D721Med (cell line): ENCODE measurements around the gene PPP1CC.
A peak's percentile ranks its signal among the peaks of the same experiment; 100 is the strongest.
"Not testable (repeated sequence)": the region's sequence is repeated elsewhere in the genome, so short reads cannot be mapped to it uniquely, and the experiment has no call there.

Experiments
- DNase-seq: peaks from one replicate; pipeline ENCODE4 v3.0.0; 2011; ENCODE audit warnings: low spot score; ENCODE audit not compliant: insufficient read length
- FAIRE-seq: peaks from 2 replicates; lab custom pipeline; 2011; peaks lifted over from hg19 to GRCh38; lab: Jason Lieb, UNC
- CTCF ChIP-seq: IDR thresholded peaks from 2 replicates; pipeline ENCODE4 v1.5.1; 2012; ENCODE audit warnings: mild to moderate bottlenecking, control low read depth; ENCODE audit not compliant: insufficient read depth; ENCODE audit errors: missing control alignments

Gene PPP1CC

GRCh38 chr12:110725267-110725666, 17.4 kb downstream of the PPP1CC start:
- no peak for FAIRE-seq
- no peak for TF ChIP-seq CTCF
- no peak for DNase-seq

GRCh38 chr12:110722892-110723291, 19.8 kb downstream of the PPP1CC start:
- DNase-seq: not testable (repeated sequence)
- FAIRE-seq: peak; percentile 21

GRCh38 chr12:110721570-110721969, 21.1 kb downstream of the PPP1CC start:
- FAIRE-seq: no peak
- no peak for TF ChIP-seq CTCF
- DNase-seq: no peak

- FAIRE-seq (no peak), DNase-seq (no peak)
- no peak for TF ChIP-seq CTCF
These were observed 22.2 kb downstream of the PPP1CC start for GRCh38 chr12:110720516-110720915.

- DNase-seq (no peak), FAIRE-seq (no peak)
- TF ChIP-seq CTCF: no peak
These were observed 24.3 kb downstream of the PPP1CC start for GRCh38 chr12:110718222-110718908.

GRCh38 chr12:110717037-110717436, 25.7 kb downstream of the PPP1CC start:
- no peak for TF ChIP-seq CTCF

GRCh38 chr12:110708917-110709316, 33.8 kb downstream of the PPP1CC start:
- no peak for DNase-seq
- TF ChIP-seq CTCF: no peak
- FAIRE-seq: no peak

More at GRCh38 chr12:110717037-110717436, 25.7 kb downstream of the PPP1CC start:
- DNase-seq (no peak), FAIRE-seq (no peak)
